H1 (cell line): Measurements from ENCODE around the gene CKAP5. TPM values are rescaled to one million over a fixed set of nuclear protein-coding genes. Genes with fewer than 3 reads are reported as not detected.

ENCODE experiments used
- CTCF ChIA-PET: fragments of 300-600 bp; sonication (Branson Sonifier 250); formaldehyde crosslinking; loops from one replicate; lab custom pipeline; 2021; ENCODE audit not compliant: partially characterized antibody; lab: Charles Lee
- POLR2A ChIA-PET: fragments of 300-600 bp; sonication (Branson Sonifier 250); formaldehyde crosslinking; loops from one replicate; lab custom pipeline; 2021; ENCODE audit warnings: inconsistent platforms; ENCODE audit not compliant: partially characterized antibody; lab: Charles Lee
- DNase-seq, 2 experiments: peaks; one replicate each; pipeline versions ENCODE4 v3.0.0 to v3.0.0-alpha.2; 2010 to 2022; ENCODE audit warnings: low spot score in 2 of 2, low read depth in 1 of 2, mixed read lengths in 1 of 2
- FAIRE-seq: peaks from 2 replicates; lab custom pipeline; 2011; peaks lifted over from hg19 to GRCh38; lab: Jason Lieb, UNC
- H2AFZ ChIP-seq: 2 replicates; pipeline ENCODE4 v1.8.1; 2012; ENCODE audit warnings: low read length, inconsistent platforms
- H2AK5ac ChIP-seq: 2 replicates; pipeline ENCODE4 v1.6.1; 2013; ENCODE audit warnings: low read depth, low read length
- H2BK120ac ChIP-seq: replicated peaks from 2 replicates; pipeline ENCODE3; 2013; ENCODE audit warnings: low read depth, low read length, inconsistent platforms
- H2BK12ac ChIP-seq: 2 replicates; pipeline ENCODE4 v1.6.1; 2013; ENCODE audit warnings: low read depth, low read length
- H2BK15ac ChIP-seq: 2 replicates; pipeline ENCODE4 v1.6.1; 2013; ENCODE audit warnings: low read length
- H2BK20ac ChIP-seq: 2 replicates; pipeline ENCODE4 v1.6.1; 2013; ENCODE audit warnings: low read length
- H2BK5ac ChIP-seq: 2 replicates; pipeline ENCODE4 v1.6.1; 2013; ENCODE audit warnings: low read depth, low read length
- H3K14ac ChIP-seq: 2 replicates; pipeline ENCODE4 v1.6.1; 2013; ENCODE audit warnings: inconsistent platforms; ENCODE audit not compliant: insufficient read length
- H3K18ac ChIP-seq: 2 replicates; pipeline ENCODE4 v1.6.1; 2013; ENCODE audit warnings: low read length; ENCODE audit errors: extremely low read depth
- H3K23ac ChIP-seq: 2 replicates; pipeline ENCODE4 v1.6.1; 2013; ENCODE audit warnings: inconsistent platforms; ENCODE audit not compliant: insufficient read length
- H3K23me2 ChIP-seq: 2 replicates; pipeline ENCODE4 v1.6.1; 2013; ENCODE audit warnings: low read depth, low read length
- H3K27ac ChIP-seq: 2 replicates; pipeline ENCODE4 v1.6.1; 2011; ENCODE audit warnings: low read depth, low read length, inconsistent platforms
- H3K27me3 ChIP-seq, 4 experiments: replicated peaks in 1 of 4; 1 replicate in 1 of 4; 2 replicates in 3 of 4; pipeline versions ENCODE4 v1.6.1 to v1.8.1; 2011 to 2013; ENCODE audit warnings: low read length in 3 of 4, mild to moderate bottlenecking in 3 of 4, inconsistent platforms in 2 of 4, mixed read lengths in 2 of 4, moderate library complexity in 1 of 4; ENCODE audit not compliant: control insufficient read depth in 3 of 4, insufficient read depth in 3 of 4; ENCODE audit errors: extremely low read depth in 1 of 4
- H3K36me3 ChIP-seq, 4 experiments: 2 replicates each; pipeline versions ENCODE4 v1.6.1 to v1.8.1; 2011 to 2013; ENCODE audit warnings: mild to moderate bottlenecking in 4 of 4, low read length in 3 of 4, moderate library complexity in 2 of 4, control low read depth in 1 of 4, inconsistent platforms in 1 of 4; ENCODE audit not compliant: insufficient read depth in 4 of 4, control insufficient read depth in 2 of 4
- H3K4ac ChIP-seq: replicated peaks from 2 replicates; pipeline ENCODE3; 2013; ENCODE audit warnings: low read length, low read depth, mixed read lengths, inconsistent platforms; ENCODE audit not compliant: insufficient read length
- H3K4me1 ChIP-seq, 4 experiments: replicated peaks in 1 of 4; 1 replicate in 1 of 4; 2 replicates in 3 of 4; pipeline versions ENCODE4 v1.6.1 to v1.8.1; 2011 to 2013; ENCODE audit warnings: low read length in 3 of 4, inconsistent platforms in 2 of 4, mixed read lengths in 1 of 4; ENCODE audit not compliant: insufficient read depth in 4 of 4, control insufficient read depth in 3 of 4
- H3K4me2 ChIP-seq, 2 experiments: 2 replicates each; pipeline versions ENCODE4 v1.6.1 to v1.8.1; 2011 to 2013; ENCODE audit warnings: low read depth in 2 of 2, low read length in 2 of 2, control low read depth in 1 of 2, inconsistent platforms in 1 of 2, mild to moderate bottlenecking in 1 of 2; ENCODE audit not compliant: insufficient read depth in 1 of 2
- H3K4me3 ChIP-seq, 4 experiments: fragments of 200-600, 300-600 bp in 1 of 4; sonication (generic), shearing (Covaris generic), sonication (Bioruptor Twin) in 1 of 4; 2 replicates each; pipeline versions ENCODE4 v1.5.1 to v1.8.1; 2011 to 2016; ENCODE audit warnings: low read length in 4 of 4, low read depth in 3 of 4, control low read depth in 2 of 4, inconsistent platforms in 2 of 4, mild to moderate bottlenecking in 2 of 4, mixed read lengths in 1 of 4, moderate library complexity in 1 of 4; ENCODE audit not compliant: insufficient read depth in 2 of 4; ENCODE audit errors: extremely low read depth in 1 of 4
- H3K56ac ChIP-seq: replicated peaks from 2 replicates; pipeline ENCODE3; 2013; ENCODE audit warnings: low read depth, mild to moderate bottlenecking, mixed read lengths, low read length, inconsistent platforms; ENCODE audit not compliant: insufficient read length
- H3K79me1 ChIP-seq: 2 replicates; pipeline ENCODE4 v1.6.1; 2013; ENCODE audit warnings: low read depth, low read length, control low read depth
- H3K79me2 ChIP-seq, 2 experiments: 2 replicates each; pipeline versions ENCODE4 v1.6.1 to v1.8.1; 2012 to 2013; ENCODE audit warnings: low read length in 2 of 2, mild to moderate bottlenecking in 2 of 2, inconsistent platforms in 1 of 2; ENCODE audit not compliant: insufficient read depth in 2 of 2, control insufficient read depth in 1 of 2
- H3K9ac ChIP-seq, 4 experiments: replicated peaks in 1 of 4; 1 replicate in 1 of 4; 2 replicates in 3 of 4; pipeline versions ENCODE4 v1.6.1 to v1.8.1; 2011 to 2013; ENCODE audit warnings: low read depth in 3 of 4, low read length in 3 of 4, control low read depth in 2 of 4, mild to moderate bottlenecking in 2 of 4, moderate library complexity in 2 of 4, inconsistent platforms in 1 of 4; ENCODE audit errors: extremely low read depth in 1 of 4
- H3K9me3 ChIP-seq, 2 experiments: 2 replicates each; pipeline versions ENCODE4 v1.6.1 to v1.8.1; 2012 to 2013; ENCODE audit warnings: mild to moderate bottlenecking in 2 of 2, moderate library complexity in 2 of 2, control low read depth in 1 of 2, inconsistent platforms in 1 of 2, low read depth in 1 of 2, low read length in 1 of 2, mixed read lengths in 1 of 2; ENCODE audit not compliant: insufficient read depth in 2 of 2
- H4K20me1 ChIP-seq, 2 experiments: replicated peaks in 1 of 2; 2 replicates each; pipeline versions ENCODE3 to v1.8.1; 2011 to 2013; ENCODE audit warnings: inconsistent platforms in 2 of 2, low read length in 2 of 2, mild to moderate bottlenecking in 1 of 2; ENCODE audit not compliant: insufficient read depth in 2 of 2, control insufficient read depth in 1 of 2
- H4K5ac ChIP-seq: 2 replicates; pipeline ENCODE4 v1.6.1; 2013; ENCODE audit warnings: low read length, low read depth, mixed read lengths, inconsistent platforms; ENCODE audit not compliant: insufficient read length
- H4K8ac ChIP-seq: 2 replicates; pipeline ENCODE4 v1.8.0; 2013; ENCODE audit warnings: mild to moderate bottlenecking, moderate library complexity, low read length, inconsistent platforms; ENCODE audit not compliant: insufficient read depth; ENCODE audit errors: extremely low read depth
- H4K91ac ChIP-seq: replicated peaks from 2 replicates; pipeline ENCODE3; 2013; ENCODE audit warnings: low read length, mixed read lengths, inconsistent platforms; ENCODE audit not compliant: insufficient read length
- CEBPB ChIP-seq: IDR thresholded peaks from 2 replicates; pipeline ENCODE4 v1.6.1; 2012; ENCODE audit warnings: low read depth, low read length
- EZH2 ChIP-seq: fragments of 200-600 bp; sonication (generic); IDR thresholded peaks from 2 replicates; pipeline ENCODE4 v1.7.1; 2012; ENCODE audit warnings: low read depth, mild to moderate bottlenecking, moderate library complexity, low read length, inconsistent platforms; ENCODE audit not compliant: severe bottlenecking
- KDM1A ChIP-seq: fragments of 200-600, 300-600 bp; sonication (generic); IDR thresholded peaks from 2 replicates; pipeline ENCODE4 v1.7.1; 2016; ENCODE audit warnings: mild to moderate bottlenecking, low read length, borderline replicate concordance
- RBBP5 ChIP-seq: IDR thresholded peaks from 2 replicates; pipeline ENCODE4 v1.7.1; 2012; ENCODE audit warnings: low read depth, mild to moderate bottlenecking, inconsistent platforms, low read length, moderate library complexity, borderline replicate concordance
- SAP30 ChIP-seq: fragments of 300-600 bp; sonication (generic); IDR thresholded peaks from 2 replicates; pipeline ENCODE4 v1.7.1; 2012; ENCODE audit warnings: low read length, moderate library complexity, mild to moderate bottlenecking, inconsistent platforms; ENCODE audit not compliant: insufficient read depth, insufficient replicate concordance
- SP2 ChIP-seq: IDR thresholded peaks from 2 replicates; pipeline ENCODE4 v1.6.1; 2012; ENCODE audit warnings: mild to moderate bottlenecking, low read length, inconsistent platforms
- TCF12 ChIP-seq: IDR thresholded peaks from 2 replicates; pipeline ENCODE4 v1.6.1; 2011; ENCODE audit warnings: low read depth, mild to moderate bottlenecking, low read length
- WGBS, 2 experiments: shearing (Covaris generic) in 1 of 2; methylation state at CpG; one replicate each; pipeline versions ENCODE4 v1.1.6 to v1.1.7; 2013 to 2015; ENCODE audit warnings: low lambda C conversion rate in 2 of 2, mixed read lengths in 2 of 2, inconsistent platforms in 1 of 2, low coverage in 1 of 2, missing lambda C conversion rate in 1 of 2; ENCODE audit not compliant: insufficient replicate concordance in 2 of 2, insufficient coverage in 1 of 2, insufficient read length in 1 of 2; ENCODE audit errors: extremely low coverage in 1 of 2, missing lambda C conversion rate in 1 of 2; 5-methylcytosine and 5-hydroxymethylcytosine counted together
- polyA plus RNA-seq, 7 experiments: library from polyadenylated mRNA; depleted of rRNA in 3 of 7; stranded (reverse) in 5 of 7; unstranded in 2 of 7; fragments of >200 nt in 5 of 7; fragments of 200-250 nt in 2 of 7; gene quantifications; 1 replicate in 5 of 7; 2 replicates in 1 of 7; 4 replicates in 1 of 7; pipeline versions ENCODE4 v1.2.1 to v1.2.3, GENCODE V29; 2011 to 2013; ENCODE audit warnings: missing spikeins in 2 of 7, mixed read lengths in 2 of 7
- total RNA-seq: library from RNA; stranded (reverse); fragmentation: NEBNext Ultra II Directional; extraction: Animal tissue kit (Norgen Biotek cat#: 25700); gene quantifications from 2 replicates; pipeline ENCODE4 v1.2.1, GENCODE V29; 2021

Gene CKAP5
- total and polyA plus RNA-seq, 2 of the 8 experiments (the other 6 are each of a cell fraction or from before 2014, with no cell fraction given) = 64.8 to 185 TPM

- Histone ChIP-seq H2BK15ac (no peak overlapping the region), H4K5ac (no peak overlapping the region), H2AFZ (no peak overlapping the region), H3K79me2 (no peaks in the 10 kb centered on the region), H4K8ac (peak overlapping the region; percentile 29; the same call in 1 of the 2 replicates), H3K23me2 (peaks cover under 1% of the 10 kb centered on the region; the same call in 1 of the 2 replicates), H3K14ac (no peak overlapping the region)
- WGBS, 2 experiments = 86% methylated on average over 11 of the region's 11 CpGs; no CpG with 5 or more reads in 1 of the 2 experiments
- POLR2A ChIA-PET = interaction anchor here (0.8 kb wide), 1 partner anchor 58 kb away, joined by 3 read pairs; no protein-coding TSS in a partner anchor
- TF ChIP-seq KDM1A (no peak), TCF12 (no peak), CEBPB (no peak), SP2 (no peak), RBBP5 (no peak), SAP30 (no peak), EZH2 (no peak)
- TF ChIP-seq, all 59 proteins: peak for 0
- no peak overlapping the region for H2BK20ac ChIP-seq
- H2BK12ac ChIP-seq = no peak overlapping the region
- H3K27ac ChIP-seq = no peak overlapping the region
- H3K4ac ChIP-seq = no peak overlapping the region
- no peak overlapping the region for H2BK120ac ChIP-seq
- peaks cover 4 to 30% (median 18%) of the 10 kb centered on the region in 4 experiments; a peak in 6 of 8 replicates for H3K36me3 ChIP-seq
- CTCF ChIA-PET = interaction anchor here (1.7 kb wide), 2 partner anchors 10 to 267 kb away, joined by 4 to 5 read pairs; no protein-coding TSS in a partner anchor
- no peak overlapping the region for H2BK5ac ChIP-seq
- no peaks in the 10 kb centered on the region for H3K79me1 ChIP-seq
- DNase-seq (no peak), FAIRE-seq (no peak)
- H3K4me1 ChIP-seq = no peaks in the 10 kb centered on the region
- H3K4me2 ChIP-seq = no peak overlapping the region
- no peak overlapping the region for H4K91ac ChIP-seq
- H3K27me3 ChIP-seq = no peaks in the 10 kb centered on the region
- H3K4me3 ChIP-seq = no peak overlapping the region
- H3K23ac ChIP-seq = no peak overlapping the region
- no peaks in the 10 kb centered on the region for H4K20me1 ChIP-seq
- H3K18ac ChIP-seq = no peak overlapping the region
- H3K9ac ChIP-seq = no peak overlapping the region
- no peaks in the 10 kb centered on the region for H3K9me3 ChIP-seq
- no peak overlapping the region for H2AK5ac ChIP-seq
- no peak overlapping the region for H3K56ac ChIP-seq
These were observed 40.1 kb upstream of the CKAP5 start for GRCh38 chr11:46886211-46886610.
